Thoracic aorta (tissue), 2 donors: ENCODE data around the gene IFT88. TPM values are rescaled to one million over a fixed set of nuclear protein-coding genes. Genes with fewer than 3 reads are reported as not detected.

Experiments
- ATAC-seq: fragments of 150-250 bp; one replicate; pipeline ENCODE4 v1.8.0; 2017; ENCODE audit warnings: low read depth; ENCODE audit not compliant: insufficient number of reproducible peaks, low FRiP score
- DNase-seq: peaks from one replicate; pipeline ENCODE4 v3.0.0-alpha.2; 2020; ENCODE audit warnings: low spot score
- H3K27ac ChIP-seq, 2 donors: fragments of 200-600 bp; sonication (generic); 1 replicate in 1 of 2; 2 replicates in 1 of 2; pipeline ENCODE4 v1.5.1; 2016; ENCODE audit warnings: mild to moderate bottlenecking in 2 of 2, moderate library complexity in 2 of 2
- H3K27me3 ChIP-seq: fragments of 200-600 bp; sonication (generic); replicated peaks from 2 replicates; pipeline ENCODE4 v1.6.0; 2016; ENCODE audit warnings: mild to moderate bottlenecking; ENCODE audit not compliant: insufficient read depth
- H3K36me3 ChIP-seq: fragments of 200-600 bp; sonication (generic); one replicate; pipeline ENCODE4 v1.5.1; 2016
- H3K4me1 ChIP-seq, 2 donors: fragments of 200-600 bp; sonication (generic); 1 replicate in 1 of 2; 2 replicates in 1 of 2; pipeline versions ENCODE4 v1.5.1 to v1.6.0; 2016; ENCODE audit warnings: low read depth in 2 of 2, mild to moderate bottlenecking in 1 of 2; ENCODE audit not compliant: control insufficient read depth in 1 of 2
- H3K4me3 ChIP-seq: fragments of 200-600 bp; sonication (generic); 2 replicates; pipeline ENCODE4 v1.5.1; 2016; ENCODE audit warnings: mild to moderate bottlenecking
- H3K9me3 ChIP-seq: fragments of 200-600 bp; sonication (generic); 2 replicates; pipeline ENCODE4 v1.5.1; 2016
- CTCF ChIP-seq: fragments of 200-600 bp; sonication (generic); IDR thresholded peaks from one replicate; pipeline ENCODE4 v1.5.1; 2019; ENCODE audit warnings: antibody characterized with exemption
- total RNA-seq, 2 donors: library from RNA; depleted of rRNA; stranded (reverse); fragments of >200 nt; gene quantifications; one replicate each; pipeline versions ENCODE4 v1.1.0 to v1.2.3, GENCODE V29; 2016

IFT88 gene
- total RNA-seq, 2 donors from 2014 or later: 8.8 to 13.0 TPM

DNA sequence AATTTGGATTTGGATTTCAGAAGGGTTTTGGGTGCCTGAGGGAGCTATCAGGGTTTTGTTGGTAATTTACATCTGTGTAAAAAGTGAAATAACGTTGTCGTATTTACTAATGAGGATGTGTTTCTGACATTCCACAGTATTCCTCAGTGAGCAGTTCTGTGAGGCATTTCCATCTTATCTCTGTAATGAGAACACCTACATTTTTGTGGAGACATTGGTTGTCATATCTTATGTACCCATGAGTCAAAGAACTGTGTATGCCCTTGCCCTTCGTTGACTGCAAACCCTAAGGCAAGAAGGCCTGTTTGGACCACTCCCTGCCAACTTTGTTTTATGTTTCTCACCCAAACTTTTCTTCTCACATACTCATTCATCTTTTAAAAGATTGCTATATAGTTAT is 122.3 kb downstream of the IFT88 start:
- H3K27me3 ChIP-seq: no peaks in the 10 kb centered on the region
- no peak overlapping the region for H3K27ac ChIP-seq
- no peaks in the 10 kb centered on the region for H3K9me3 ChIP-seq
- ATAC-seq: no peak
- no peak for DNase-seq
- no peaks in the 10 kb centered on the region for H3K36me3 ChIP-seq
- no peak overlapping the region for H3K4me3 ChIP-seq
- TF ChIP-seq CTCF: no peak
- no peaks in the 10 kb centered on the region for H3K4me1 ChIP-seq

DNA sequence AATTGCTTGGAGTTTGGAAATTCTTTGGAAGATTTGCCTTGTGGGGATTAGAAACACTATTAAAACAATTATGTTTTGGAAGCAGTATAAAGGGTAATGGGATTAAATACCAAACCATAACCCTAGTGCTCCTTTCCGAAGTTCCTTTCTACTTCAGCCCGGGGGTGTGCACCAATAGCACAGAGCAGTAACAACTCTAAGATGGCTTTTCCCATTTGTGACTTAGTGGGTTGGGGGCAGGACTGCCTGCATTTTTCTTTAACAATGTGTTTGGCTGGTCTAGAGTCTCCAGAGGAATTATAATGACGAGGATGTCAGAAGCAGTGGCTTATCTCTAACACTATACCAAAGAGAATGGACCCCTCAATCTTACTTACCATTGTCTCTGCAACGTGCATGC is 124.7 kb downstream of the IFT88 start:
- Histone ChIP-seq H3K9me3 (no peaks in the 10 kb centered on the region), H3K4me1 (no peaks in the 10 kb centered on the region), H3K27me3 (no peaks in the 10 kb centered on the region), H3K4me3 (no peak overlapping the region), H3K36me3 (no peaks in the 10 kb centered on the region), H3K27ac (no peak overlapping the region)
- DNase-seq: no peak
- ATAC-seq: no peak
- no peak for TF ChIP-seq CTCF

DNA sequence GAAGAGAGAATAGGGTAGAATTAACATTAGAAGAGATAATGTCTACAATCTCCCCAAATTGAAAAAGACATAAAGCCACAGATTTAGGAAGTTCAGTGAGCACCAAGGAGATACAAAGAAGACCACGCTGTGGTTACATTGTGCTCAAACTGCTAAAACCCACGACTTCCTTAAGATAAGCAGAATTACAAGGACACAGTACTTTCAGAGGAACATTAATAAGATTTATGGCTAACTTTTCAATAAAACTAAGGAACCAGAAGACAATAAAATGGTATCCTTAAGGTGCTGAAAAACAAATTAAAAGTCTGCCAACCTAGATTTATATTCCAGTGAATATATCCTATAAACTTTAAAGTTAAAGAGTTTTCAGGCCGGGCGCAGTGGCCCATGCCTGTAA is 129.1 kb downstream of the IFT88 start:
- no peaks in the 10 kb centered on the region for H3K4me1 ChIP-seq
- H3K27ac ChIP-seq: no peak overlapping the region
- H3K27me3 ChIP-seq: no peaks in the 10 kb centered on the region
- DNase-seq: no peak
- no peak for ATAC-seq
- no peaks in the 10 kb centered on the region for H3K36me3 ChIP-seq
- H3K4me3 ChIP-seq: no peak overlapping the region
- no peaks in the 10 kb centered on the region for H3K9me3 ChIP-seq
- no peak for TF ChIP-seq CTCF

DNA sequence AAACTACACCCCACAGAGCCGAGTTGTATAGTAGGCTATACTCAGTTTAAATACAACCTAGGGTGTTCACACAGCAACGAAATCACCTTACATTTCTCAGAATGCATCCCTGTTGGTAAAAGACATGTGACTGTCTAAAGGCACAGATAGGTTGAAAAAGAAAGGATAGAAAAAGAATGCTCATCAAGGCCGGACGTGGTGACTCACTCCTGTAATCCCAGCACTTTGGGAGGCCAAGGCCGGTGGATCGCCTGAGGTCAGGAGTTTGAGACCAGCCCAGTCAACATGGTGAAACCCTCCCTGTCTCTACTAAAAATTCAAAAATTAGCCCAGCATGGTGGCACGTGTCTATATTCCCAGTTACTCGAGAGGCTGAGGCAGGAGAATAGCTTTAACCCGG is 132.8 kb downstream of the IFT88 start:
- DNase-seq (no peak), ATAC-seq (no peak)
- H3K27me3 ChIP-seq: no peaks in the 10 kb centered on the region
- peaks cover 0 to 16% of the 10 kb centered on the region in 2 donors for H3K4me1 ChIP-seq
- no peak for TF ChIP-seq CTCF
- H3K9me3 ChIP-seq: no peaks in the 10 kb centered on the region
- no peak overlapping the region for H3K4me3 ChIP-seq
- H3K27ac ChIP-seq: no peak overlapping the region
- no peaks in the 10 kb centered on the region for H3K36me3 ChIP-seq

DNA sequence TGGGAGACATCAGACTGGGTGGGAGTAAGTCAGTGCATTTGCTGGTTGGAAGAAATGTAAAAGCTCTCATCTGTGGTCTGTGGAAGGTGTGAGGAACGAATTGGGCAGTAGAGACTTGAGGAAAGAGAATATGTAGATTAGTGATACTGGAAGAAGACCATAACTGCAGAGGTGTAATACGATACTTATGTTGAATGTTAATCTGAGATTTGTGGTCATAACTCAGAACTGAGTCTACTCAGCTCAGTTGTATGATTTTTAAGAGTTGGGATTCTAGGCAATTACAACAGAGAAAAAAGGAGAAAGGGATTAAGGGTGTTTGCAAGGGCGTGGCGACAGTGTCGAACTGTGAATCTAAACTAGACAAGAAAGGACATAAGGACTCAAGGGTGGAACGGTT is 133.3 kb downstream of the IFT88 start:
- Histone ChIP-seq H3K9me3 (no peaks in the 10 kb centered on the region), H3K4me3 (no peak overlapping the region), H3K4me1 (peaks cover 0 to 16% of the 10 kb centered on the region in 2 donors), H3K27ac (no peak overlapping the region), H3K27me3 (no peaks in the 10 kb centered on the region), H3K36me3 (no peaks in the 10 kb centered on the region)
- no peak for TF ChIP-seq CTCF
- ATAC-seq (no peak), DNase-seq (no peak)
